HepG2 (cell line): ENCODE results near the gene GALR3. TPM values are rescaled to one million over a fixed set of nuclear protein-coding genes. Genes with fewer than 3 reads are reported as not detected.
A peak's percentile ranks its signal among the peaks of the same experiment; 100 is the strongest.

Experiments used
- E2F1 ChIP-seq: sonication (generic); formaldehyde crosslinking; IDR thresholded peaks from 2 replicates; pipeline ENCODE4 v1.5.0; 2020; ENCODE audit warnings: missing genetic modification reagents
- HMGXB3 ChIP-seq: sonication (generic); formaldehyde crosslinking; IDR thresholded peaks from 2 replicates; pipeline ENCODE4 v1.4.0; 2020; ENCODE audit warnings: missing genetic modification reagents, borderline replicate concordance
- KLF12 ChIP-seq: sonication (generic); formaldehyde crosslinking; IDR thresholded peaks from 2 replicates; pipeline ENCODE4 v1.4.0; 2020; ENCODE audit warnings: missing genetic modification reagents, borderline replicate concordance
- NFAT5 ChIP-seq: sonication (generic); formaldehyde crosslinking; IDR thresholded peaks from 2 replicates; pipeline ENCODE4 v1.4.0; 2020; ENCODE audit warnings: missing genetic modification reagents
- PCBP1 ChIP-seq: fragments of 200-400 bp; formaldehyde crosslinking; IDR thresholded peaks from 2 replicates; pipeline ENCODE4 v1.6.1; 2017; ENCODE audit warnings: mild to moderate bottlenecking, low read depth, low read length, borderline replicate concordance
- PHF21A ChIP-seq: sonication (generic); formaldehyde crosslinking; IDR thresholded peaks from 2 replicates; pipeline ENCODE4 v1.5.0; 2020; ENCODE audit warnings: mild to moderate bottlenecking, missing genetic modification reagents
- POLR2A ChIP-seq, 2 experiments: IDR thresholded peaks; 2 replicates each; pipeline ENCODE4 v1.6.1; 2011; ENCODE audit warnings: low read depth in 2 of 2, low read length in 2 of 2, mild to moderate bottlenecking in 1 of 2, moderate library complexity in 1 of 2; ENCODE audit not compliant: insufficient read depth in 1 of 2
- SRSF1 ChIP-seq: fragments of 200-400 bp; formaldehyde crosslinking; optimal IDR thresholded peaks from 2 replicates; pipeline ENCODE3; 2017; ENCODE audit warnings: mild to moderate bottlenecking, low read depth, low read length, moderate library complexity
- ZFP91 ChIP-seq: sonication (generic); formaldehyde crosslinking; IDR thresholded peaks from 2 replicates; pipeline ENCODE4 v1.9.0; 2022; ENCODE audit warnings: missing genetic modification reagents, mild to moderate bottlenecking, borderline replicate concordance
- ZNF101 ChIP-seq: sonication (generic); formaldehyde crosslinking; IDR thresholded peaks from 2 replicates; pipeline ENCODE4 v1.4.0; 2020; ENCODE audit warnings: mild to moderate bottlenecking, low read depth, missing genetic modification reagents, borderline replicate concordance
- ZNF292 ChIP-seq: sonication (generic); formaldehyde crosslinking; IDR thresholded peaks from 2 replicates; pipeline ENCODE4 v1.8.1; 2022; ENCODE audit warnings: mild to moderate bottlenecking, low read depth, missing genetic modification reagents, borderline replicate concordance
- ZNF740 ChIP-seq: sonication (generic); formaldehyde crosslinking; IDR thresholded peaks from 2 replicates; pipeline ENCODE4 v1.4.0; 2020; ENCODE audit warnings: missing genetic modification reagents
- ZNF816 ChIP-seq: sonication (generic); formaldehyde crosslinking; IDR thresholded peaks from 2 replicates; pipeline ENCODE4 v1.8.0; 2022; ENCODE audit warnings: missing genetic modification reagents, mild to moderate bottlenecking, borderline replicate concordance
- ZSCAN20 ChIP-seq: sonication (generic); formaldehyde crosslinking; IDR thresholded peaks from 2 replicates; pipeline ENCODE4 v1.4.0; 2020; ENCODE audit warnings: missing genetic modification reagents, mild to moderate bottlenecking, borderline replicate concordance
- polyA plus RNA-seq, 8 experiments: library from polyadenylated mRNA; depleted of rRNA in 3 of 8; stranded (reverse) in 7 of 8; unstranded in 1 of 8; fragments of >200 nt; fragmentation: Illumina TruSeq in 4 of 8; extraction: Trizol in 4 of 8; gene quantifications; 2 replicates each; pipeline versions ENCODE4 v1.2.1 to v1.2.3, GENCODE V29; 2011 to 2016; ENCODE audit warnings: low read depth in 4 of 8, missing spikeins in 1 of 8, mixed read lengths in 1 of 8; ENCODE audit not compliant: insufficient read depth in 1 of 8
- total RNA-seq, 5 experiments: library from RNA; depleted of rRNA; stranded (reverse); fragments of >200 nt; fragmentation: Illumina TruSeq; extraction: Trizol; gene quantifications; 2 replicates each; pipeline ENCODE4 v1.2.3, GENCODE V29; 2016; ENCODE audit warnings: low read depth in 1 of 5

GALR3 gene
- total and polyA plus RNA-seq, 2 of the 13 experiments (the other 11 are each of a cell fraction or from before 2014, with no cell fraction given), result 0.13 TPM; not detected in 1

DNA sequence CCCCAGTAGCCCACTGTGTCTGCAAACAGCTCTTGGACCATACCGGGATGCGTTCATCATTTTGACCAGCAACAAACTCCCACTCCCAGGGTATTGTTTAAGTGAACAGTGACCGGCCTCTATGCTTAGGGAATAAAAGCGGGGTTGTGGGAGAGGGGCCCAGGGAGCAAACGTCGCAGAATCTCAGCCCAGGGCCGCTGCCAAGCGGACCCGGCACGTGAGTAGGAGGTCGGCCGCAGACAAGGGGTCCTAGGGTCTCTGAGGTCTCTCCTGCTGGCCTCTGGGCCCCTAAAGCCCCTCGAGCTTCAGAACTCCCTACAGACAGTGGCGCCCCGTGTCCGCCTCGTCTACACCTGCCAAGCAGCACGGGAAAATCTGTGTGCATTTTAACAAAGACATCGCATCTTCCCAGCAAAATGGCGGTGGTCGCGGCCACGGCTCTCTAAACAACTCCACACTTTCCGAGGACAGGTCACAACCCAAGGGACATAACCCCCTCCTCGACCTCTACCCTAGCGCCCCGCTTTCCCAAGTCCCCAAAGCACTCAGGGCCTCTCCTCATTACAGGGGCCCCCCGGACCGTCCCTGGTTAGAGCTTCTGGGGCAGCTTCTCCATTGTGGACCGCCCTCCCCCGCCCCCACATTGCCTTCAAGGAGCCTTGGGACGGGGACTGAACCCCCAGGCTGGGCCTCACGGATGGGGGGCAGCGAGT is 19.4 kb upstream of the GALR3 start (continued):
- no peak for TF ChIP-seq ZNF101 (CRISPR knock-in tag)
- TF ChIP-seq KLF12 (CRISPR knock-in tag), result 0 out of 2 replicates have a peak, but pooled peaks have one; percentile 31
- TF ChIP-seq POLR2A (IDR thresholded peaks at IDR 0.05; ENCODE audit: insufficient read depth in 1 of 2, low read depth in 2 of 2, low read length in 2 of 2), result peak; percentile 28 to 48; a peak in 2 of 4 replicates
- TF ChIP-seq ZSCAN20, result peak; percentile 64; the same call in 1 of the 2 replicates
- peak; percentile 49; the same call in 1 of the 2 replicates for TF ChIP-seq E2F1 (CRISPR knock-in tag)
- TF ChIP-seq ZNF740 (CRISPR knock-in tag), result 0 out of 2 replicates have a peak, but pooled peaks have one; percentile 32
- no peak for TF ChIP-seq HMGXB3 (CRISPR knock-in tag)
- peak; percentile 32 for TF ChIP-seq SRSF1
- 0 out of 2 replicates have a peak, but pooled peaks have one; percentile 8 for TF ChIP-seq PHF21A (CRISPR knock-in tag)
- TF ChIP-seq ZNF292 (CRISPR knock-in tag), result no peak
- TF ChIP-seq ZNF816, result no peak
- peak; percentile 57; the same call in 1 of the 2 replicates for TF ChIP-seq PCBP1
- TF ChIP-seq NFAT5, result 0 out of 2 replicates have a peak, but pooled peaks have one; percentile 34
- TF ChIP-seq ZFP91 (CRISPR knock-in tag), result 0 out of 2 replicates have a peak, but pooled peaks have one; percentile 26
